RWPE2 (cell line): ENCODE data around the gene ATP2B3.

Experiments used
- ATAC-seq: fragments of 200-7000 bp; cut with Tn5 transposase; 3 replicates; pipeline ENCODE4 v1.9.1; 2021; ENCODE audit warnings: low read depth
- DNase-seq: peaks from one replicate; pipeline ENCODE4 v3.0.0-alpha.2; 2020; ENCODE audit warnings: low spot score
- H3K27ac ChIP-seq: fragments of 450-650 bp; 2 replicates; pipeline ENCODE4 v1.5.1; 2017; ENCODE audit warnings: mild to moderate bottlenecking; ENCODE audit not compliant: poor library complexity, severe bottlenecking
- H3K27me3 ChIP-seq: fragments of 250-450 bp; sonication (Bioruptor Pico); 2 replicates; pipeline ENCODE4 v1.5.1; 2021; ENCODE audit warnings: mild to moderate bottlenecking, moderate library complexity; ENCODE audit not compliant: insufficient read depth, poor library complexity, severe bottlenecking
- H3K36me3 ChIP-seq: fragments of 250-450 bp; sonication (Bioruptor Pico); 2 replicates; pipeline ENCODE4 v1.5.1; 2020; ENCODE audit warnings: low read depth, mild to moderate bottlenecking, moderate library complexity
- H3K4me1 ChIP-seq: fragments of 250-450 bp; sonication (Bioruptor Pico); 2 replicates; pipeline ENCODE4 v1.5.1; 2021; ENCODE audit warnings: mild to moderate bottlenecking, moderate library complexity; ENCODE audit not compliant: insufficient read depth, poor library complexity, severe bottlenecking
- H3K4me3 ChIP-seq: fragments of 250-450 bp; sonication (Bioruptor Pico); 2 replicates; pipeline ENCODE4 v1.5.1; 2021; ENCODE audit warnings: mild to moderate bottlenecking, moderate library complexity; ENCODE audit not compliant: severe bottlenecking
- H3K9me3 ChIP-seq: fragments of 250-450 bp; sonication (Bioruptor Pico); 2 replicates; pipeline ENCODE4 v1.5.1; 2021; ENCODE audit warnings: mild to moderate bottlenecking, moderate library complexity; ENCODE audit not compliant: severe bottlenecking
- TF ChIP-seq, protein P1 (sequence below): fragments of 450-650 bp; IDR thresholded peaks from one replicate; pipeline ENCODE4 v1.5.1; 2017; ENCODE audit warnings: mild to moderate bottlenecking, moderate library complexity; ENCODE audit not compliant: poor library complexity, severe bottlenecking

Gene ATP2B3

DNA sequence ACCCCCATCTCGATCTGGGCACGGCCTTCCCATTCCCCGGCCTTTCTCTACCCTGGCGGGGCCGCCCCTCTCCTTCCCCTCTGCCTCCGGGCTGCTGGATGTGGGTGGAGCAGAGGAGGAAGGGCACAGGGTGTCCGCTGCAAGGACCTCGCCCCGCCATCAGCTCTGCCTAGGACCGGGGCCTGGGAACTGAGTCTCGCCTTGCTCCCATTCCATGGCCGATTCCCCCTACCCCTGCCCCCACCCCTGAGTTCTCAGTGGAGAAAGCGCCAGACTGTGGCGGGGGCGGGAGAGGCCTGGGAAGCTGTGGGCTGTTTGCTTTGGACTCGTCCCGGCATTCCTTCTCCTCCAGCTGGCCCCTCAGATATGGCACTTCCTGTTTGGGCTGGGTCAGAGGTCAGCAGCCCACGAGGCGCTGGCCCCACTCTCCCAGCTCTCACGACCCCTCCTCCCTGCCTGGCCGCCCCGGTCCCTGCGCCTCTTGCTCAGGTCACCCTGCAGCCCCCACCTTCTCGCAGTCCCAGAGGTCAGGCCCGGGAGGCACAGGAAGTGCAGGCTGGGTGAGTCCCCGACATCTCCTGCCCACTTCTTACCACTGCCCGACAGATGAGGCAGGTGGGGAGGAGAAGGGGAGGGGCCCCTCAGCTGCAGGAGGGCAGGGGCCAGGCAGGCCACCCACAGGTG lies 29.1 kb upstream of the ATP2B3 start:
- no peak for ATAC-seq

DNA sequence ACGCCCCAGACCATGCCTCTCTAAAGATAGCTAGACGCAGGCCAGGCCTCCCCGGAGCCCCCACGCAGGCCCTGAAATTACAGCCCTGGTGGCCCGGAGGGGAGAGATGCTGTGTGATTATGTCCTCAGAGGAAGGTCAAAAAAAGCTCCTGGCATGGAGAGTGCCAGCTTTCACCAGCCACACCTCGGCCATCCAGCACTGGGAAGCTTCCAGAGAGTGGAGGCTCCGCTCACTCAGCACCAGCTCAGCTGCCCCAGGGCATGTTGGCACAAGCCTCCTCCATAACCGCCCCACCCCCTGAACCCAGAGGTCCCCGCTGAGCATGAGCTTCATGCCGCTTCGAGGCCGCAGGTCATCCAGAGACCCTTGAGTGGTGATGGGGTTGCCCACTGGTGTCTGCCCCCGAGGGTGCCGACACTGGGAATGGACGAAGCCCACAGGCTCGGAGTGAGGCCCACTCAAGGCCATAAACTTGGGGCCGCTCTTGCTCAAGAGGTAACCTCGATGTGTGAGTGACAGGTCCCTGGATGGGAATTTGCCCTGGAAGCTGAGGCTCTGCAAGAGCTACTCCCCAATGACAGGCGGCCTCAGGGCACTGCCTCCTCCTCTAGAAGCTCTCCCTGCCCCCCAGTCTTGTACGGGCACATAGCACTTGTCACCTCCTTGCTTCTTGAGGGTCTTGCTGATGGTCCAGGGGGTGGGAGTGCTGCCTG lies 27.1 kb upstream of the ATP2B3 start:
- TF ChIP-seq, protein P1, sequence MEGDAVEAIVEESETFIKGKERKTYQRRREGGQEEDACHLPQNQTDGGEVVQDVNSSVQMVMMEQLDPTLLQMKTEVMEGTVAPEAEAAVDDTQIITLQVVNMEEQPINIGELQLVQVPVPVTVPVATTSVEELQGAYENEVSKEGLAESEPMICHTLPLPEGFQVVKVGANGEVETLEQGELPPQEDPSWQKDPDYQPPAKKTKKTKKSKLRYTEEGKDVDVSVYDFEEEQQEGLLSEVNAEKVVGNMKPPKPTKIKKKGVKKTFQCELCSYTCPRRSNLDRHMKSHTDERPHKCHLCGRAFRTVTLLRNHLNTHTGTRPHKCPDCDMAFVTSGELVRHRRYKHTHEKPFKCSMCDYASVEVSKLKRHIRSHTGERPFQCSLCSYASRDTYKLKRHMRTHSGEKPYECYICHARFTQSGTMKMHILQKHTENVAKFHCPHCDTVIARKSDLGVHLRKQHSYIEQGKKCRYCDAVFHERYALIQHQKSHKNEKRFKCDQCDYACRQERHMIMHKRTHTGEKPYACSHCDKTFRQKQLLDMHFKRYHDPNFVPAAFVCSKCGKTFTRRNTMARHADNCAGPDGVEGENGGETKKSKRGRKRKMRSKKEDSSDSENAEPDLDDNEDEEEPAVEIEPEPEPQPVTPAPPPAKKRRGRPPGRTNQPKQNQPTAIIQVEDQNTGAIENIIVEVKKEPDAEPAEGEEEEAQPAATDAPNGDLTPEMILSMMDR, result no peak
- peak; percentile 29; the same call in 1 of the 3 replicates for ATAC-seq
- Histone ChIP-seq H3K4me1 (no peaks in the 10 kb centered on the region), H3K27ac (no peak overlapping the region), H3K4me3 (no peak overlapping the region), H3K9me3 (no peaks in the 10 kb centered on the region), H3K36me3 (no peaks in the 10 kb centered on the region), H3K27me3 (no peaks in the 10 kb centered on the region)
- no peak for DNase-seq

More for the DNA sequence above, 29.1 kb upstream of the ATP2B3 start:
- Histone ChIP-seq H3K36me3 (no peaks in the 10 kb centered on the region), H3K4me1 (no peaks in the 10 kb centered on the region), H3K9me3 (no peaks in the 10 kb centered on the region), H3K4me3 (no peak overlapping the region), H3K27ac (no peak overlapping the region), H3K27me3 (no peaks in the 10 kb centered on the region)
- DNase-seq, result no peak
- TF ChIP-seq, protein P1, result no peak

DNA sequence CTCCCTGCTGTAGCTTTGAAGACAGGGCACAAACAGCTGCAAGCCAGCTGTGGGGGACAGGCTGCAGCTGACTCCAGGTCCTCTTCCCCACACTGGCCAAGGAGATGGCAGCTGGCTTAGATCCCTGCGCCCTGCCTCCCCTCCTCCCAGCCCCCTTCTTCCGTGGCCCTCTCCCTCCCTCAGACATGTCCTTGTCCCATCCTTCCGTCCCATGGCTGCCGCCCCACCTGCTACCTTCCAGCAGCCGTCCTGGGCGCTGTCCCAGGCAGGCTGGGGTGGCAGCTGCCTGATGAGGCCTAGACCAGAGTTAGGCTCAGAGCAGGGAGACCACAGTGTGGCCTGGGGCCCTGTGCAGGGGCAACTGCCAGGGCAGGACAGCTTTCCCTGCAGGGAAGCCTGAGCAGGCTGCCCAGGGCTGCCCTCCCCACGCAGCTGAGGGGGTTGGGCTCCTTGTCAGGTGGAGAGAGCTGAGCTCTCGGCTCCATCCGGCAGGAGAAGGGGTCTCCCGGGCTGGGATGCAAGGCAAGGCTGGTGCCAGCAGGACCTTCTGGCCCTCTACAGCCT lies 26.0 kb upstream of the ATP2B3 start:
- Histone ChIP-seq H3K36me3 (no peaks in the 10 kb centered on the region), H3K27ac (no peak overlapping the region), H3K9me3 (no peaks in the 10 kb centered on the region), H3K4me3 (no peak overlapping the region), H3K4me1 (no peaks in the 10 kb centered on the region), H3K27me3 (no peaks in the 10 kb centered on the region)
- TF ChIP-seq, protein P1, result no peak
- no peak for ATAC-seq
- no peak for DNase-seq

DNA sequence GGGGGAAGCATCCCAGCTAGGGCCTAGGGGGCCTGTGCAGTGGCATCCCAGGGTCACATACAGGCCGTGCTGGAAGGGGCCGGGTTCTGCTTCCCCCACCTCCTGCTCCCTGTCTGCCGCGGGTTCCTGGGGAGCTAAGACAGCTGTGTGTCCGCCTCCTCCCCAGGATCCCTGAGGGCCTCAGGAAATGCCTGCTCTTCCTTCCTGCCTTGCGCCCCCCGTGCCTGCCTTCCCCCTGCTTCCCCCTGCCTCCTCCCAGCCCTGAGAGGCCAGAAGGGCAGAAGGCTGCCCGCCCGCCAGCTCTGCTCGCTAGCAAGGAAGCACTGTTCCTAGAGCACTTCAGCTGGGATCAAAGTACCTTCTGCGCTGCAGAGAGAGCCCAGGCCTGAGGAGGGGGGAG lies 25.5 kb upstream of the ATP2B3 start:
- H3K4me1 ChIP-seq, result no peaks in the 10 kb centered on the region
- H3K9me3 ChIP-seq, result no peaks in the 10 kb centered on the region
- H3K4me3 ChIP-seq, result no peak overlapping the region
- DNase-seq, result no peak
- no peak overlapping the region for H3K27ac ChIP-seq
- no peaks in the 10 kb centered on the region for H3K36me3 ChIP-seq
- no peaks in the 10 kb centered on the region for H3K27me3 ChIP-seq
- TF ChIP-seq, protein P1, result no peak
- no peak for ATAC-seq

DNA sequence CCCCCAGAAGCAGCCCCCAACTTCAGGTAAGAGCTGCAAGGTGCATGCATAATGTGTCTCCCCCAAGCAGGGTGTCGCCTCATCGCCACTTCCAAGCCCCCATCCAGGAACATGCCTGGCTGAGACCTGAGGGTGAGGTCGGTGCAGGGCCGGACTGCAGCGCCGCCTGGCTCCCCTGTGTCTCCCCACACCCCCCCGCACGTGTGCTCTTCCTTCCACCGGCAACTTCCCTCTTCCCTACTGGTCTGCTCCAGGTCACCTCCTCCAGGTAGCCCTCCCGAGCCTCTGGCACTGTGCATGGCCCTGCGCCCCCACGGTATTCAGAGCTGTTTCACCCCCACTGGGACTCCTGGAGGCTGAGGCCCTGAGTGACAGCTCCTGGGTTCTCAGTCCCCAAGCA lies 24.9 kb upstream of the ATP2B3 start:
- H3K27ac ChIP-seq, result no peak overlapping the region
- no peaks in the 10 kb centered on the region for H3K27me3 ChIP-seq
- no peaks in the 10 kb centered on the region for H3K36me3 ChIP-seq
- no peaks in the 10 kb centered on the region for H3K4me1 ChIP-seq
- TF ChIP-seq, protein P1, result no peak
- no peak for DNase-seq
- H3K4me3 ChIP-seq, result no peak overlapping the region
- no peaks in the 10 kb centered on the region for H3K9me3 ChIP-seq
- ATAC-seq, result no peak
